HUDEP-2 (cell line): ENCODE measurements around the gene KCNN2.

Experiments
- DNase-seq, 76 experiments: peaks; one replicate each; lab custom pipeline; 2025; ENCODE audit not compliant: unreplicated experiment in 76 of 76; lab: John Stamatoyannopoulos, UW

The KCNN2 gene

DNA sequence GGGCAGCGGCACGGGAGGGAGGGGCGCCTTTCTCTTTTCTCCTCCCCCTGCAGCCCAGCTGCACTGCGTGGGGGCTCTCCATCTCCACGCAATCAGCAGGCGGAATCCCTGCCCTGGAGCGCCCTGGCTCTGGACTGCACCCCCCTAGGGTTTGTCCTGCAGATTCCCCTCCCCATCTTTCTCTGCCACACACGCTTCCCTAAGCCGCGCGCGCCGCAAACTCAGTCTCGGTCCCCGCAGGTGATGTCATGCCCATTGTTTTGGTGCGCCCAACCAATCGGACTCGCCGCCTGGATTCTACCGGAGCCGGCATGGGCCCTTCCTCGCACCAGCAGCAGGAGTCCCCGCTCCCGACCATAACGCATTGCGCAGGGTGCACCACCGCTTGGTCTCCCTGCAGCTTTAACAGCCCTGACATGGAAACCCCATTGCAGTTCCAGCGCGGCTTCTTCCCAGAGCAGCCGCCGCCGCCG, at the start of gene KCNN2:
Gene KCNN2, plus strand, starts transcription at position 347 of the 473 bp plus-strand sequence. Its CDS starts 70 bp downstream, at position 417.
- no peak for DNase-seq

GRCh38 chr5:114312658-114313057, 49.2 kb upstream of the KCNN2 start:
- DNase-seq, result no peak

DNA sequence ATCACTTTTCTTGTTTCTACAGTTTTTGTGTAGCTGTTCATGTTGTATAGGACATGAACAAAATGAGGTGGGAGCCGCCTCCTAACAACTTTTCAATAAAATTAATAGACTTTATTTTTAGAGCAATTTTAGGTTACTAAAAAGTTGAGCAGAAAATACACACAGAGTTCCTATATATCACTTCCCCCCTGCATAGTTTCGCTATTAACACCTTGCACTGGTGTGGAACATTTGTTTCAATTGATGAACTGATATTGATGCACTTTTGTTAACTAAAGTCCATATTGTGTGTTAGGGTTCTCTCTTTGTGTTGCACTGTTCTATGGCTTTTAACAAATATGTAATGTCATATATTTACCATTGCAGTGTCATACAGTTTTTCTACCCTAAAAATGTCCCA, 47.8 kb upstream of the KCNN2 start:
- no peak for DNase-seq

GRCh38 chr5:114316167-114316566, 45.7 kb upstream of the KCNN2 start:
- DNase-seq, result no peak

DNA sequence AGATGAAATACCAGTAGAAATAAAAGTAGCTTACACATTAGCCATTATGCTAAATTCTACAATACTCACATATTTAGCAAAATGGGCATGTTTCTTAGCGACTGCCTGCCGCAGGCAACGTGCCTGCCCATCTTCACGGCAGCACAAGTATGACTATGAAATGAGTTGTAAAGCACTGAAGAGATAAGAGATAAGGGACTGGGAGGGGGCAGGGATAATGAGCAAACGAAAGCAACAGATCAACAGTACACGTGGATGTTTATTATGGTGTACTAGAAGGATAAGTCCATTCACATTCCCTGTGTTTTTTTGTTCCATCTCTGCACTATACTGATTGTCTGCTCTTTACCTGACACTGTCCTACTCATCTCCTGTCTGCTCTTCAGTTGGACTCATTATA, 44.1 kb upstream of the KCNN2 start:
- DNase-seq, result no peak

GRCh38 chr5:114319236-114319635, 42.6 kb upstream of the KCNN2 start:
- no peak for DNase-seq

GRCh38 chr5:114319821-114320220, 42.0 kb upstream of the KCNN2 start:
- DNase-seq, result no peak

DNA sequence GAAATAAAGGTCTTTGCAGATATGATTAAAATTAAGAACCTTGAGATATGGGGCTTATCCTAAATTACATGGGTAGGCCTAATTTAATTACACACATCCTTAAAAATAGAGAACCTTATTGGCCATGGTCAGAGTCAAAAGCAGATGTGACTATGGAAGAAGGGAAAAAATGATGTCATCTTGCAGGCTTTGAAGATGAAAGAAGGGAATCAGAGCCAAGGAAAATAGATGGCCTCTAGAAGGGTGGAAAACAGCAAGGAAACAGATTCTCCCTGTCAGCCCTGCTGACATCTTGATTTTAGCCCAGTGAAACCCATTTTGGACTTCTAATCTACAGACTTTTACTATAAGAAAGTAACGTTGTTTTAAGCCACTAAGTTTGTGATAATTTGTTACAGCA, 37.6 kb upstream of the KCNN2 start:
- DNase-seq, result no peak

DNA sequence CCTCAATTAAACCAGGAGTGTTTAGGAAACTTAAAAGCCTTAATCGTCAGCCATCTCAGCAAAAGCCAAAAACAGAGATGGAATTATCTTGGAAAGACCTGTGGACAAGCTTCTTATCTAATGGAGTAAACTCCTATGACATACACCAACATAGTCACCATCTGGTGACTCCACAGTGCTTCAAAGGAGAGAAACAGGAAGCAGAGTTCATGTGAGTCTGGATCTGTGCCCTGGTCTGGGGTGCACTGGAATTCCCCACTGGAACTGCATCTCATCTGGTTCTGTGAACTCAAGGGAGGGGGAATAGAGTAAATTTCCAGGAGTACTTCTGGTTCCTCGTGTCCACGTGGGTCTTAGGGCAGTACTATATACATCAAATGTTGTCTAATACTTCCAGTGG, 36.3 kb upstream of the KCNN2 start:
- no peak for DNase-seq

DNA sequence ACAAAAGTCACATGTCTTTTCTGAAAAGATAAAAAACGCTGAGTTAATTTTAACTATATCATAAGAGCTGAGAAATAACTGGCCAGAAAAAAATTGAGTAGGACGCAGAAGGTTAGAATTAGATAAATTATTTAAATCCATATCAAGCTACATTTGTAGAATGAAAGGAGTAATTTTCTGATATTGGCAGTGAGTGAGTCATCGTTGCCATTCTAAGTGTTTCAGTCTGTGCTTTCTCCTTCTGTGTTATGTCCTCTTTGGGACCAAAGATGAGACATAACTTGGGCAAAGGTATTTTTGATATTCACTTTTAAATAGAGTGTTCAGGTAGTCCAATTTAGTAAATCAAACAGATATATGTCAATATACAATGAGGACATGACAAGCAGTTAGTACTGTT, 34.4 kb upstream of the KCNN2 start:
- DNase-seq, result no peak

DNA sequence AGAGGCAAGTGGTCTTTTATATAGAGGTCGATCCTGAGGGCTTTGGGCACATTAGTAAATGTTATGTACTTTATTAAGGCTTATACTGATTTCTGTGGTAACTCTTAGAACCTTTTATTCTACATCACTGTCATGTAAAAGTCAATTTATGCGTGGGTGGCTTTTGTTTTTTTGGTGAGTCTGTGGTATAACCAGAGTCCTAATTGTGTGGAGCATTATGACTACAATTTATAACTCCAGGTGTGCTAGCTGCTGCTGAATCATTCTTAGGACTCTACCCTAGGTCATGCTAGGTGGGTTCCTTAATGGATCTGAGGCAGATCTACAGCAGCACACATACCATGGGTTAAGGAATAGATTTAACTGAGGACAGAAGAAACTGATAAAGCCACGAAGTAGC, 33.9 kb upstream of the KCNN2 start:
- DNase-seq, result no peak

DNA sequence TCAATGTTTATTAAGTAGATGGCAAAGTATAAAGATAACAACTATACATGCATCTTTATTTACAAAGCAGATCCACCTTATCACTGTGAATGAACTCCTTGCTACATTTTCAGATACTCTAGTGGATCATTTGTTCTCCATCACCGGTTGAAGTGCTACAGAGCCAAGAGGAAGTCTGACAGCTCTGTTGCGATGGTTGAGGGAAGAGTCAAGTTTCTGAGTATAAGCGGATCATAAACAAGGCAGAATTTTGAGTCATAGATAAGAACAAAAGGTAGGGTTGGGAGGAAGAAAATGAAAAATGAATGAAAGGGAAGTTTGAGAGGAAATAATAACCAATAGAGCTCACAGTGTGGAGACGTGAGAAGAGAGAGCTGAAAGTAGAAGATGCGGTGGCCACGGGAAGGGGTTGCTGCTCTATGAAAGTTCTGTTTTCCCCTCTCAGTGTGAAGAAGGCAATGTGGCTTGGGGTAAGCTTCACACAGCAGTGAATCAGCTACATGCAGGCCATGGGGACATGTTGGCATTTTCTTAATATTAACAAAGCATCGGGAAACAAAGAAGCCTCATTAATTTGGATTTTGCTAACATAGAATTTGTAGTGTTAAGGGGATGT, 30.8 kb upstream of the KCNN2 start:
- no peak for DNase-seq

DNA sequence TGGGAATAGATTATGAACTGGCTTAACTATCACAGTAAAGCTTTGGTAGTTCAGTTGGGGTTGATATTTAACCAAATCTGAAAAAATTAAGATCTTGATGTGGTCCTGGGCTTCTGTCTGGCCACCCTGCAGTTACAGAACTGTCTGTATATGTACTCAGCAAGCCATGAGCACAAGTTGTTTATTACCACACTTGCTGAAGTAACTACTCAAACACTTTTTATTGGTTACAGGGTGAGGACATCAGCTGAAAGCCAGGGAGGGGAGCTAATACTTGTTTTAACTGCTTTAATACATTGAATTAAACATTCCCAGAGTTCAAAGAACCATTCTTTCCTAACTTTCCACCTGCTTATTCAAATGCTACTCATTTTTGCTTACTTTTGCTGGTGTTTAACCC, 29.4 kb upstream of the KCNN2 start:
- no peak for DNase-seq

- DNase-seq, result no peak
Observed at GRCh38 chr5:114332925-114333324, 28.9 kb upstream of the KCNN2 start.

- no peak for DNase-seq
Observed at GRCh38 chr5:114335391-114335790, 26.5 kb upstream of the KCNN2 start.

DNA sequence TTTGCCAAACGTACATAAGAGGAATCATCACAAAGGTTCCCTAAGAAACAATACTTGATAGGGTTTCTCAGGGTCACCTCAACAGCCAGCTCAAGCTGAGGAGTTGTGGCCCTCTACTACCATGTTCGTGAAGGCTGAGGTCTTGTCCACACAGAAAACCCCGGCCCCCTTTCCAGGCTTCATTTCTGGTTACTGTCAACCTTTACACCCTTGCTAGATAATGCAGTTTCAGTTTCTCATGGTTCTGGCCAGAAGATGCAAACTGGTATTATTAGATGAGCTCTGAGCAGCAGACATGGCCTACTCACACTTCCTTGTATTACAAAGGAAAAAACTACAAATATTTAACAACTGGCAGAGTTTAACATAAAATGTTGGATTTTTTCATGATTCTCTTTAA, 22.8 kb upstream of the KCNN2 start:
- DNase-seq, result no peak

DNA sequence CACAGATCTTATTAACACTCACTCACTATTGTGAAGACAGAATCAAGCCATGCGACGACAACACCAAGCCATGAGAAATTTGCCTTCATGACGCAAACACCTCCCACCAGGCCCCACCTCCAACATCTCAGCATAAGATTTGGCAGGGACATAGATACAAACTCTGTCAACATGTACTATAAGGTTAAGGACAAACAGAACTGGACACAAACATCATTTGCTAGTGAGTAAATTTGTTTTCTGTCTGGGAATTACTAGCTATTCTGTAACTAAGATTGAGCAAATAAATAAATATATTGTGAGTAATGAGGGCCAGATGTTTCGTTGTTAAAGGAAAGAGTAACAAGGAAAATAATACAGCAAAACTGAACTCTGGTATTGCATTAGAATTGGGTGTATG, 15.7 kb upstream of the KCNN2 start:
- DNase-seq, result no peak

DNA sequence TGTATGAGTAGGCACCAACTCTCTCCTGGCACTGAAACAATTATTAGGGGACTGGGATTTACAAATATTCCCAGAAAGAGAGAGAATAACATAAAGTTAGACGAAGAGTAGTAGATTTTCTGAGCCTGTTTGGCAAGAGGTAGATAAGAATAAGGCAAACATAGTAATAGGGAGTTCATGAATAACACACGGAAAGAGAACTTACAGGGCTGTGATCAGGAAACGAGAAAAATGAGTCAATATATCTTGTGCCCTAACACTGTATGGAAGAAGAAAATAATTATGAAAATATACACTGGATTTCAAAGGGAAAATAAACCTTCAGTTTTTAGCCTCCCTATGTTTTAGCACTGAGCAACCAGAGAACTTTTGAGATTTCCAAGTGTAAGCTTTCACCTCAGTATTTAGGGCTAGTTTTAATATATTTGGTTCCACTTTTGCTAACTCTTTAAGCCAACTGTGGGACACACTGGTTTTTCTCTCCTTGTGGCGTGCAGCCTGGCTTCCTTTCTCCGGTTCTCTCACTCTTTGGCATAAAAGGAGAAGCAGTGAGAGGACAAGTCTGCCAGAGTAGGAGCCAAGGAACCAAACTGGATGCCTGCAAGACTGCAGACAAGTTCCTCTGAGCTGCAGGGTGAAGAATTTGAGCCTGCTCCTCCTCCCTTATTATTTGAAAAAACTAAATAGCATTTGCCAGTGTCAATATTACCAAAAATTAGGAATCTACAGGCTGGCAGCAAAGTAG, 6.6 kb upstream of the KCNN2 start:
- no peak for DNase-seq

DNA sequence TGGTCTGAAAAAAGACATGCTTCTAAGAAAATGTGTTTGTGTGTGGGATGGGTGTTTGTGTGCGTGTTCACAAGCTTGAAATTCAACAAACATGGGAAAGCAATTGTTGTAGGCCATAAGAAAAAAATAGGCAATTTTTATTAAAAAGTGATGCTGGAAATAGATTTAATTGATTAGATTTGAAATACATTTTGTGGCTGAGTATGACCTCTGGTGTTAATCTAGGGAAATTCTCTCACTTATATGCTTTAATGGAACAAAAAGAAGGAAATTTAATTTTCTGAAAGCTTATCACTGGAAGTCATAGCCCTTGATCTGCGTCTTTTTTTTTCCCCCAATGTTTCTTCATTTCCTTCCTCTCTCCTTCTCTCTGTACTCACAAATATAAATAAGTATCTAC, 3.5 kb upstream of the KCNN2 start:
- no peak for DNase-seq

DNA sequence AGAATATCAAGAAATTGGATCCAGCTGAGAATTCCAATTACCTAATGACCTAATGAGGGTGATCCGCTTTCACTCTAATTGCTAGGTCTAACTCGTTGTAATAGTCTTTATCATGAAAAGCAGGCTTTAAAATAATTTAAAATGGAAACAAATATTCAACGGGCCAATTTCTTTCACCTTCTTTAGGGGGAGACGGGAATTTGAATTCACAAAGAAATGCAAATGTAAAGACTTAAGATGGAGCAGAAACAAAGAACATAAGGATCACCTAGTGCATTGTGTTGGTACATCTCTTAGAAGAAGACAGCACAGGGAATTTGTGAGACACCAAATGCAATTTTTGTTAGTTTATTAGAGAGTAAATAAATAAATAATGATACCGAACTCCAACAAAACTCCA, 1.5 kb upstream of the KCNN2 start:
- no peak for DNase-seq

GRCh38 chr5:114360816-114361723, 800 bp upstream of the KCNN2 start:
- no peak for DNase-seq
